HEK293 (cell line): Measurements from ENCODE around the gene GLB1L.

Experiments used
- CTCF ChIP-seq: fragments of 450-650 bp; formaldehyde crosslinking; IDR thresholded peaks from 2 replicates; pipeline ENCODE4 v1.5.1; 2016; ENCODE audit warnings: missing biosample characterization, missing genetic modification characterization
- GLIS2 ChIP-seq: fragments of 450-650 bp; formaldehyde crosslinking; IDR thresholded peaks from 2 replicates; pipeline ENCODE4 v1.5.1; 2016; ENCODE audit warnings: missing biosample characterization, missing genetic modification characterization
- PRDM1 ChIP-seq: fragments of 450-650 bp; formaldehyde crosslinking; IDR thresholded peaks from 2 replicates; pipeline ENCODE4; 2016; ENCODE audit warnings: missing biosample characterization, missing genetic modification characterization
- ZNF121 ChIP-seq: fragments of 450-650 bp; formaldehyde crosslinking; IDR thresholded peaks from 2 replicates; pipeline ENCODE4 v1.5.1; 2016; ENCODE audit warnings: missing biosample characterization, missing genetic modification characterization
- ZNF274 ChIP-seq, 2 experiments: fragments of 200-500 bp in 1 of 2; fragments of 450-650 bp in 1 of 2; sonication (Bioruptor generic) in 1 of 2; formaldehyde crosslinking in 1 of 2; IDR thresholded peaks; 2 replicates each; pipeline versions ENCODE4 v1.5.1 to v1.6.1; 2014 to 2016; ENCODE audit warnings: borderline replicate concordance in 1 of 2, inconsistent platforms in 1 of 2, low read length in 1 of 2, missing biosample characterization in 1 of 2, missing genetic modification characterization in 1 of 2
- ZNF292 ChIP-seq: fragments of 450-650 bp; formaldehyde crosslinking; IDR thresholded peaks from 2 replicates; pipeline ENCODE4 v1.5.1; 2016; ENCODE audit warnings: low read depth, missing biosample characterization, missing genetic modification characterization, borderline replicate concordance
- ZNF561 ChIP-seq: fragments of 450-650 bp; IDR thresholded peaks from 2 replicates; pipeline ENCODE4 v1.5.1; 2018; ENCODE audit warnings: missing biosample characterization, missing genetic modification characterization, borderline replicate concordance

- TF ChIP-seq CTCF: no peak
- TF ChIP-seq ZNF292 (tag by site-specific recombination): no peak
- TF ChIP-seq PRDM1: no peak
- TF ChIP-seq GLIS2 (tag by site-specific recombination): no peak
- TF ChIP-seq ZNF561 (tag by site-specific recombination): no peak
- TF ChIP-seq ZNF121 (tag by site-specific recombination): no peak
- TF ChIP-seq ZNF274 (IDR thresholded peaks at IDR 0.05; ENCODE audit: low read length): no peak
- no peak for TF ChIP-seq ZNF274 (tag by site-specific recombination; IDR thresholded peaks at IDR 0.05; ENCODE audit: borderline replicate concordance)
These were observed 24.4 kb downstream of the GLB1L start for GRCh38 chr2:219220652-219221402.
